Large intestine (tissue), 3 donors: ENCODE results near the gene PPP2R3B. TPM values are rescaled to one million over a fixed set of nuclear protein-coding genes. Genes with fewer than 3 reads are reported as not detected.
A peak's percentile ranks its signal among the peaks of the same experiment; 100 is the strongest.

Experiments
- DNase-seq, 2 donors: peaks; one replicate each; pipeline versions ENCODE4 v3.0.0 to v3.0.0-alpha.2; 2013
- H3K27ac ChIP-seq: one replicate; pipeline ENCODE4 v1.5.1; 2013; ENCODE audit warnings: low read length
- H3K27me3 ChIP-seq: 2 replicates; pipeline ENCODE4 v1.6.1; 2013; ENCODE audit warnings: low read length; ENCODE audit not compliant: control insufficient read depth, insufficient read depth
- H3K36me3 ChIP-seq: 2 replicates; pipeline ENCODE4 v1.6.1; 2013; ENCODE audit warnings: low read length; ENCODE audit not compliant: control insufficient read depth, insufficient read depth
- H3K4me1 ChIP-seq: one replicate; pipeline ENCODE4 v1.6.1; 2013; ENCODE audit warnings: low read length; ENCODE audit not compliant: control insufficient read depth, insufficient read depth
- H3K4me3 ChIP-seq: one replicate; pipeline ENCODE4 v1.5.1; 2013; ENCODE audit warnings: low read length
- H3K9me3 ChIP-seq: one replicate; pipeline ENCODE4 v1.6.1; 2013; ENCODE audit warnings: mild to moderate bottlenecking, low read depth, low read length, moderate library complexity; ENCODE audit not compliant: control insufficient read depth
- WGBS: methylation state at CpG from one replicate; pipeline ENCODE4 v1.1.5; 2013; ENCODE audit warnings: low lambda C conversion rate; ENCODE audit not compliant: insufficient coverage; 5-methylcytosine and 5-hydroxymethylcytosine counted together
- polyA plus RNA-seq: library from polyadenylated mRNA; unstranded; fragments of 120-200 nt; gene quantifications from one replicate; pipeline ENCODE4 v1.2.1, GENCODE V29; 2013

Gene PPP2R3B
- polyA plus RNA-seq, 1 donor: 15.0 TPM

GRCh38 chrX:318068-318738 lies 68.5 kb downstream of the PPP2R3B start:
- no CpG with 5 or more reads among the region's 61 CpGs for WGBS
- Histone ChIP-seq H3K36me3 (peaks cover 30% of the 10 kb centered on the region), H3K27me3 (no peaks in the 10 kb centered on the region), H3K4me3 (peak overlapping the region; percentile 80), H3K4me1 (no peaks in the 10 kb centered on the region), H3K9me3 (peaks cover 18% of the 10 kb centered on the region), H3K27ac (peak overlapping the region; percentile 94)
- DNase-seq: peak; percentile 96 to 97

- DNase-seq: no peak
- H3K27me3 ChIP-seq: no peaks in the 10 kb centered on the region
Measured at GRCh38 chrX:317424-318067, 69.2 kb downstream of the PPP2R3B start.

GRCh38 chrX:316351-317325 lies 70.1 kb downstream of the PPP2R3B start:
- H3K4me3 ChIP-seq: no peak overlapping the region
- H3K36me3 ChIP-seq: peaks cover 46% of the 10 kb centered on the region
- no CpG with 5 or more reads among the region's 50 CpGs for WGBS
- no peak for DNase-seq
- no peaks in the 10 kb centered on the region for H3K27me3 ChIP-seq
- H3K4me1 ChIP-seq: no peaks in the 10 kb centered on the region
- no peak overlapping the region for H3K27ac ChIP-seq
- H3K9me3 ChIP-seq: peaks cover 26% of the 10 kb centered on the region

More at GRCh38 chrX:317424-318067, 69.2 kb downstream of the PPP2R3B start:
- peaks cover 24% of the 10 kb centered on the region for H3K9me3 ChIP-seq
- no CpG with 5 or more reads among the region's 28 CpGs for WGBS
- peak overlapping the region; percentile 94 for H3K27ac ChIP-seq
- peaks cover 36% of the 10 kb centered on the region for H3K36me3 ChIP-seq
- peak overlapping the region; percentile 80 for H3K4me3 ChIP-seq
- H3K4me1 ChIP-seq: no peaks in the 10 kb centered on the region

GRCh38 chrX:314781-315595 lies 71.7 kb downstream of the PPP2R3B start:
- no CpG with 5 or more reads among the region's 51 CpGs for WGBS
- Histone ChIP-seq H3K27me3 (no peaks in the 10 kb centered on the region), H3K9me3 (peaks cover 30% of the 10 kb centered on the region), H3K36me3 (peaks cover 58% of the 10 kb centered on the region), H3K4me1 (no peaks in the 10 kb centered on the region), H3K4me3 (no peak overlapping the region), H3K27ac (no peak overlapping the region)
- no peak for DNase-seq

- H3K4me3 ChIP-seq: no peak overlapping the region
- H3K27me3 ChIP-seq: no peaks in the 10 kb centered on the region
- H3K4me1 ChIP-seq: no peaks in the 10 kb centered on the region
- H3K9me3 ChIP-seq: peaks cover 30% of the 10 kb centered on the region
- WGBS: no CpG with 5 or more reads among the region's 34 CpGs
- H3K36me3 ChIP-seq: peaks cover 62% of the 10 kb centered on the region
- H3K27ac ChIP-seq: no peak overlapping the region
- DNase-seq: no peak
Measured at GRCh38 chrX:314049-314448, 72.7 kb downstream of the PPP2R3B start.

- WGBS: no CpG with 5 or more reads among the region's 8 CpGs
- no peaks in the 10 kb centered on the region for H3K4me1 ChIP-seq
- H3K27ac ChIP-seq: no peak overlapping the region
- no peaks in the 10 kb centered on the region for H3K27me3 ChIP-seq
- no peak for DNase-seq
- H3K36me3 ChIP-seq: peaks cover 65% of the 10 kb centered on the region
- H3K4me3 ChIP-seq: no peak overlapping the region
- peaks cover 30% of the 10 kb centered on the region for H3K9me3 ChIP-seq
Measured at GRCh38 chrX:313546-313945, 73.2 kb downstream of the PPP2R3B start.

- DNase-seq: no peak
- Histone ChIP-seq H3K9me3 (peaks cover 30% of the 10 kb centered on the region), H3K4me1 (no peaks in the 10 kb centered on the region), H3K27ac (no peak overlapping the region), H3K4me3 (no peak overlapping the region), H3K36me3 (peaks cover 72% of the 10 kb centered on the region), H3K27me3 (no peaks in the 10 kb centered on the region)
- no CpG with 5 or more reads among the region's 54 CpGs for WGBS
Measured at GRCh38 chrX:312621-313331, 73.9 kb downstream of the PPP2R3B start.

- H3K4me3 ChIP-seq: no peak overlapping the region
- H3K4me1 ChIP-seq: no peaks in the 10 kb centered on the region
- 87% methylated on average over 2 of the region's 69 CpGs for WGBS
- DNase-seq: no peak
- peaks cover 30% of the 10 kb centered on the region for H3K9me3 ChIP-seq
- no peak overlapping the region for H3K27ac ChIP-seq
- no peaks in the 10 kb centered on the region for H3K27me3 ChIP-seq
- H3K36me3 ChIP-seq: peaks cover 74% of the 10 kb centered on the region
Measured at GRCh38 chrX:311156-312129, 75.3 kb downstream of the PPP2R3B start.
